K562 (cell line): ENCODE data around the gene PREX1. TPM values are rescaled to one million over a fixed set of nuclear protein-coding genes. Genes with fewer than 3 reads are reported as not detected.

Experiments
- ATAC-seq: fragments of 200-7000 bp; cut with Tn5 transposase; 3 replicates; pipeline ENCODE4 v1.9.1; 2020; ENCODE audit warnings: moderate library complexity
- BruUV-seq: library from RNA; stranded (reverse); fragments of 400-500 nt; replicated peaks from 2 replicates; lab custom pipeline; 2021; lab: Mats Ljungman, UMichigan
- CTCF ChIA-PET: fragments of 300-600 bp; formaldehyde crosslinking; extraction: SDS; loops from one replicate; lab custom pipeline; 2021; ENCODE audit warnings: low intra/inter-chr PET ratio; lab: Yijun Ruan, JAX
- POLR2A ChIA-PET: fragments of 300-600, 350-650 bp; sonication (Branson Sonifier 250); formaldehyde crosslinking; extraction: SDS; loops from one replicate; lab custom pipeline; 2021; ENCODE audit warnings: antibody characterized with exemption, inconsistent platforms; lab: Yijun Ruan, JAX
- DNase-seq, 4 experiments: peaks; one replicate each; pipeline versions ENCODE4 v3.0.0 to v3.0.0-alpha.2; 2011 to 2018; ENCODE audit warnings: low spot score in 3 of 4, mixed read lengths in 3 of 4; ENCODE audit errors: extremely low read depth in 1 of 4
- FAIRE-seq: peaks from 2 replicates; lab custom pipeline; 2011; peaks lifted over from hg19 to GRCh38; lab: Jason Lieb, UNC
- H2AFZ ChIP-seq: 2 replicates; pipeline ENCODE4 v1.6.0; 2011; ENCODE audit warnings: low read depth, low read length, control low read depth, inconsistent platforms
- H3K27ac ChIP-seq: fragments of 200-600 bp; 3 replicates; pipeline ENCODE4 v1.8.0; 2011; ENCODE audit warnings: low read depth, mild to moderate bottlenecking, control low read depth, inconsistent platforms, low read length, moderate library complexity, mixed read lengths; ENCODE audit errors: extremely low read depth
- H3K27me3 ChIP-seq, 2 experiments: fragments of 300-600 bp in 1 of 2; 2 replicates in 1 of 2; 3 replicates in 1 of 2; pipeline versions ENCODE4 v1.6.0 to v1.8.0; 2011; ENCODE audit warnings: inconsistent platforms in 2 of 2, low read length in 2 of 2, mild to moderate bottlenecking in 1 of 2, mixed read lengths in 1 of 2, moderate library complexity in 1 of 2; ENCODE audit not compliant: control insufficient read depth in 2 of 2, insufficient read depth in 2 of 2
- H3K36me3 ChIP-seq: fragments of 300-600 bp; 3 replicates; pipeline ENCODE4 v1.8.0; 2011; ENCODE audit warnings: mild to moderate bottlenecking, low read length, inconsistent platforms; ENCODE audit not compliant: control insufficient read depth, insufficient read depth
- H3K4me1 ChIP-seq, 2 experiments: fragments of 200-600 bp in 1 of 2; replicated peaks in 1 of 2; 2 replicates in 1 of 2; 3 replicates in 1 of 2; pipeline versions ENCODE4 v1.5.1 to v1.8.0; 2011; ENCODE audit warnings: inconsistent platforms in 2 of 2, low read length in 2 of 2, mild to moderate bottlenecking in 1 of 2, mixed read lengths in 1 of 2, moderate library complexity in 1 of 2; ENCODE audit not compliant: control insufficient read depth in 2 of 2, insufficient read depth in 2 of 2
- H3K4me2 ChIP-seq: 2 replicates; pipeline ENCODE4 v1.6.1; 2011; ENCODE audit warnings: low read length, control low read depth, inconsistent platforms, mixed read lengths; ENCODE audit not compliant: insufficient read depth
- H3K4me3 ChIP-seq: fragments of 200-600 bp; sonication (generic), shearing (Covaris generic); 2 replicates; pipeline ENCODE4 v1.5.1; 2016; ENCODE audit warnings: control low read depth, inconsistent platforms
- H3K79me2 ChIP-seq: fragments of 200-600 bp; 3 replicates; pipeline ENCODE4 v1.8.0; 2011; ENCODE audit warnings: low read length, inconsistent platforms; ENCODE audit not compliant: control insufficient read depth, insufficient read depth
- H3K9ac ChIP-seq, 2 experiments: 2 replicates each; pipeline versions ENCODE4 v1.6.0 to v1.6.1; 2011; ENCODE audit warnings: low read depth in 2 of 2, low read length in 2 of 2, control low read depth in 1 of 2, inconsistent platforms in 1 of 2, mild to moderate bottlenecking in 1 of 2, mixed read lengths in 1 of 2; ENCODE audit not compliant: insufficient read depth in 1 of 2
- H3K9me1 ChIP-seq: one replicate; pipeline ENCODE4 v1.6.0; 2011; ENCODE audit warnings: inconsistent platforms, mild to moderate bottlenecking, low read length, moderate library complexity; ENCODE audit not compliant: control insufficient read depth, insufficient read depth
- H3K9me3 ChIP-seq: replicated peaks from 2 replicates; pipeline ENCODE4 v1.5.1; 2011; ENCODE audit warnings: low read depth, low read length, inconsistent platforms; ENCODE audit not compliant: control insufficient read depth, insufficient read depth
- H4K20me1 ChIP-seq: replicated peaks from 2 replicates; pipeline ENCODE4 v1.6.1; 2011; ENCODE audit warnings: low read length, inconsistent platforms, mixed read lengths; ENCODE audit not compliant: control insufficient read depth, insufficient read depth
- HBP1 ChIP-seq: fragments of 450-650 bp; formaldehyde crosslinking; IDR thresholded peaks from 2 replicates; pipeline ENCODE4 v1.4.0; 2022; ENCODE audit warnings: missing genetic modification characterization
- NFIX ChIP-seq: fragments of 250-450 bp; sonication (Bioruptor Pico); IDR thresholded peaks from 2 replicates; pipeline ENCODE4 v1.4.0; 2020; ENCODE audit warnings: low read depth, mild to moderate bottlenecking, moderate library complexity
- RBM25 ChIP-seq: fragments of 200-400 bp; formaldehyde crosslinking; IDR thresholded peaks from 2 replicates; pipeline ENCODE4 v1.6.1; 2018; ENCODE audit warnings: low read length, low read depth, moderate library complexity; ENCODE audit not compliant: severe bottlenecking
- ZBTB11 ChIP-seq, 3 experiments: fragments of 200-800 bp in 1 of 3; fragments of 250-450 bp in 1 of 3; fragments of 450-650 bp in 1 of 3; sonication (Bioruptor Pico) in 1 of 3; sonication (Bioruptor generic) in 1 of 3; formaldehyde crosslinking in 1 of 3; IDR thresholded peaks; 2 replicates each; pipeline versions ENCODE4 v1.6.1 to v1.8.0; 2016 to 2022; ENCODE audit warnings: mild to moderate bottlenecking in 2 of 3, missing genetic modification characterization in 2 of 3, missing compliant biosample characterization in 1 of 3, moderate library complexity in 1 of 3
- ZNF583 ChIP-seq: fragments of 250-450 bp; sonication (Bioruptor Pico); IDR thresholded peaks from 2 replicates; pipeline ENCODE4 v1.4.0; 2020
- ZNF584 ChIP-seq: fragments of 200-800 bp; sonication (Bioruptor generic); IDR thresholded peaks from 2 replicates; pipeline ENCODE4 v1.6.1; 2016; ENCODE audit warnings: low read depth, mild to moderate bottlenecking, missing genetic modification characterization, missing compliant biosample characterization
- ZNF780A ChIP-seq: fragments of 250-450 bp; sonication (Bioruptor Pico); IDR thresholded peaks from 2 replicates; pipeline ENCODE4 v1.5.0; 2021; ENCODE audit warnings: mild to moderate bottlenecking
- WGBS: fragments of 100-300 bp; shearing (Covaris generic); methylation state at CpG from one replicate; pipeline ENCODE4 v1.1.6; 2016; ENCODE audit warnings: low coverage, mixed read lengths; ENCODE audit not compliant: insufficient coverage; ENCODE audit errors: missing lambda C conversion rate; 5-methylcytosine and 5-hydroxymethylcytosine counted together
- in situ Hi-C: fragments of 300-500 bp; cut with MboI; formaldehyde crosslinking; loops from 4 replicates; pipeline ENCODE4 v1.15.0; 2018; ENCODE audit warnings: inconsistent platforms, mixed read lengths
- intact Hi-C: fragments of 100-400 bp; cut with micrococcal nuclease; formaldehyde crosslinking; loops from 2 replicates; pipeline ENCODE4 v1.14.2; 2022
- polyA plus RNA-seq, 8 experiments: library from polyadenylated mRNA; depleted of rRNA in 4 of 8; stranded (reverse) in 5 of 8; unstranded in 3 of 8; fragments of >200 nt; fragmentation: Nextera tagmentation in 2 of 8; fragmentation: Illumina TruSeq in 1 of 8; extraction: Ambion mirVana in 2 of 8; extraction: Trizol in 1 of 8; gene quantifications; 2 replicates each; pipeline versions ENCODE4 v1.2.1 to v1.2.3, GENCODE V29; 2011 to 2014; ENCODE audit warnings: inconsistent platforms in 1 of 8, missing spikeins in 1 of 8
- total RNA-seq, 7 experiments: library from RNA; depleted of rRNA in 6 of 7; stranded (reverse); fragments of >200 nt in 6 of 7; fragmentation: Illumina TruSeq in 2 of 7; extraction: Trizol in 2 of 7; gene quantifications; 2 replicates each; pipeline versions ENCODE4 v1.2.1 to v1.2.3, GENCODE V29; 2011 to 2021; ENCODE audit warnings: low replicate concordance in 1 of 7

The PREX1 gene
- total and polyA plus RNA-seq, 9 of the 15 experiments (the other 6 are each of a cell fraction or from before 2014, with no cell fraction given) = 0.37 to 10.4 (median 4.8) TPM

DNA sequence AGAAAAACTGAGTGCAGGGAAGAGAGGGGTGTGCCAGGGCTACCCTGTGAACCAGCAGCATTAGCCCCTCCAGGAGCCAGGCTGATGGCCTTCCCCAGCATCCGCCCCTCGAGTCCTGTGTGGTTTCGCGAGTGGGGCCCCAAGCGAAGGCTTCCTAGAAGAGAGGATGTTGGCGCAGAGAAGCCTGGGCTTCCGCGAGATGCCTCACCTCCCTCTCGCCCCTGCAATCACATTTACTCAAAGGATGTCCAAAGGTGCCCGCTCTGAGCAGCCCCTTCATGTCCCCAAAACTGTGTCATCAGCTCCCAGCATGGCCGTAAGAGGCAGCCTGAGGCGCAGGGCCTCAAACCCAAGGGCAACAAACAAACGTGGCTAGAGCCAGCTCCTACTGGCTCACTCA, 111.7 kb downstream of the PREX1 start (continued):
- no peak for TF ChIP-seq ZNF584 (CRISPR knock-in tag)

GRCh38 chr20:48714764-48715163, 113.0 kb downstream of the PREX1 start:
- FAIRE-seq = no peak
- ATAC-seq = no peak
- in situ Hi-C loops = no loop called here
- Histone ChIP-seq H3K27me3 (no peaks in the 10 kb centered on the region; a peak in 1 of 5 replicates), H3K4me2 (no peak overlapping the region), H3K79me2 (no peaks in the 10 kb centered on the region), H3K9ac (no peak overlapping the region), H3K9me3 (no peaks in the 10 kb centered on the region), H3K4me1 (no peaks in the 10 kb centered on the region), H2AFZ (no peak overlapping the region), H4K20me1 (peaks cover 5% of the 10 kb centered on the region), H3K36me3 (no peaks in the 10 kb centered on the region), H3K27ac (no peak overlapping the region), H3K4me3 (no peak overlapping the region), H3K9me1 (no peaks in the 10 kb centered on the region)
- intact Hi-C loops = no loop called here
- no peak for DNase-seq
- 38% methylated on average over 4 of the region's 4 CpGs for WGBS
- no peak for TF ChIP-seq ZNF780A (CRISPR knock-in tag)
- ChIA-PET CTCF (no interaction called here), POLR2A (no interaction called here)
- no TSS peak for BruUV-seq

DNA sequence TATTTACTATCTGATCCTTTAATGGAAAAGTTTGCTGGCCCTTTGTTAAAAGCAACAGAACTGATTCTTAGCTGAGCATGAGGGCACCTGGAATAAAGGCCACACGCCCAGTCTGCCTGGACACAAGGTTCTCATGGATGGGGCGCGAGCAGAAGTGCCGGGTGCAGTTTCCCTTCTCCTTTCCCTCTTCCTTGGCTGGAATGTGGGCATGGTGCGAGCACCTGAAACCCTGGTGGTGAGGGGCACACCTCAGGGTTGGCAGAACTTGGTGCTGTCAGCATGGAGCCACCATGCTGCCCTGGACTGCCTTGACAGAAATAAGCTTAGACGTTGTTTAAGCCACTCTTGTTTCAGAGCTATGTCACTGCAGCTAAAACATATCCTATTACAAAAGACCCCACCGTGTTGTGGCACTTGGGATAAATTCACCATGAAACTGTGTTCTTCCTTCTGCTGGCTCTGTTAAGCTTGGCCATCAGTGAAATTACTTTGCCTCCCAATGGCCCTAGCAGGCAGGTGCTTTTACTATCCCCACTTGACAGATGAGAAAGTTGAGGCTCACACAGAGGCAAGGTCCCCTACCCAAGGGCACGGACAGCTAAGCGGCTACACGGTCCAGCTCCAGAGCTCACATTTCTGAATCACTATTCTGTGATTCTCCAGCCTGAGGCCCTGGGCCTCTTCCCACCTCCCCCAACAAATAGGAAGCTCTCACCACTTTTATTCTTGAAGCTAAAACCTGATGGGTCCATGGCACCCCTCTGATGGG, 115.9 kb downstream of the PREX1 start:
- no peak for DNase-seq
- in situ Hi-C loops = no loop called here
- intact Hi-C loops = no loop called here
- Histone ChIP-seq H3K9me3 (no peaks in the 10 kb centered on the region), H3K4me1 (peaks cover 0 to 4% of the 10 kb centered on the region in 2 experiments; a peak in 2 of 5 replicates), H3K36me3 (no peaks in the 10 kb centered on the region), H3K9ac (no peak overlapping the region), H3K27me3 (no peaks in the 10 kb centered on the region; a peak in 1 of 5 replicates), H4K20me1 (peaks cover 9% of the 10 kb centered on the region)
- 44% methylated on average over 10 of the region's 10 CpGs for WGBS
- POLR2A ChIA-PET = interaction anchor here (0.6 to 1.3 kb wide), 4 partner anchors 9 to 189 kb away, joined by 3 to 4 read pairs (median 3); no protein-coding TSS in a partner anchor
- no peak for TF ChIP-seq HBP1 (CRISPR knock-in tag)
- no peak for TF ChIP-seq NFIX (CRISPR knock-in tag)
- TF ChIP-seq ZBTB11 (CRISPR knock-in tag; IDR thresholded peaks at IDR 0.05) = 0 out of 6 replicates have a peak, but pooled peaks of 1 of the 3 experiments have one; percentile 7
- peak; percentile 59 for TF ChIP-seq RBM25
- TF ChIP-seq ZNF583 (CRISPR knock-in tag) = no peak
- TF ChIP-seq, all 486 proteins: peak for 2
- no peak for FAIRE-seq
- no peak overlapping the region for H2AFZ ChIP-seq
- H3K27ac ChIP-seq = no peak overlapping the region
- no peak overlapping the region for H3K4me3 ChIP-seq
- no peaks in the 10 kb centered on the region for H3K9me1 ChIP-seq
- no peaks in the 10 kb centered on the region for H3K79me2 ChIP-seq
- no peak for ATAC-seq
- no TSS peak for BruUV-seq
- H3K4me2 ChIP-seq = no peak overlapping the region
- CTCF ChIA-PET = no interaction called here
